ENCODE results near the gene MAN1C1.

GRCh38 chr1:25729790-25730644, 113.4 kb downstream of the MAN1C1 start:
- TF ChIP-seq CTCF (IDR thresholded peaks at IDR 0.05; ENCODE audit: low read depth, low read length): no peak
- TF ChIP-seq POLR2A (IDR thresholded peaks at IDR 0.05; ENCODE audit: extremely low read depth, insufficient read length): no peak
- no peak for TF ChIP-seq MAX (IDR thresholded peaks at IDR 0.05; ENCODE audit: low read depth, low read length)
- no peak for TF ChIP-seq MYC (IDR thresholded peaks at IDR 0.05; ENCODE audit: low read depth, low read length)

Measured in NB4 (cell line).